Measurements from ENCODE around the gene NGRN.
A peak's percentile ranks its signal among the peaks of the same experiment; 100 is the strongest.
"Not testable (repeated sequence)": the region's sequence is repeated elsewhere in the genome, so short reads cannot be mapped to it uniquely, and the experiment has no call there.

NGRN gene

DNA sequence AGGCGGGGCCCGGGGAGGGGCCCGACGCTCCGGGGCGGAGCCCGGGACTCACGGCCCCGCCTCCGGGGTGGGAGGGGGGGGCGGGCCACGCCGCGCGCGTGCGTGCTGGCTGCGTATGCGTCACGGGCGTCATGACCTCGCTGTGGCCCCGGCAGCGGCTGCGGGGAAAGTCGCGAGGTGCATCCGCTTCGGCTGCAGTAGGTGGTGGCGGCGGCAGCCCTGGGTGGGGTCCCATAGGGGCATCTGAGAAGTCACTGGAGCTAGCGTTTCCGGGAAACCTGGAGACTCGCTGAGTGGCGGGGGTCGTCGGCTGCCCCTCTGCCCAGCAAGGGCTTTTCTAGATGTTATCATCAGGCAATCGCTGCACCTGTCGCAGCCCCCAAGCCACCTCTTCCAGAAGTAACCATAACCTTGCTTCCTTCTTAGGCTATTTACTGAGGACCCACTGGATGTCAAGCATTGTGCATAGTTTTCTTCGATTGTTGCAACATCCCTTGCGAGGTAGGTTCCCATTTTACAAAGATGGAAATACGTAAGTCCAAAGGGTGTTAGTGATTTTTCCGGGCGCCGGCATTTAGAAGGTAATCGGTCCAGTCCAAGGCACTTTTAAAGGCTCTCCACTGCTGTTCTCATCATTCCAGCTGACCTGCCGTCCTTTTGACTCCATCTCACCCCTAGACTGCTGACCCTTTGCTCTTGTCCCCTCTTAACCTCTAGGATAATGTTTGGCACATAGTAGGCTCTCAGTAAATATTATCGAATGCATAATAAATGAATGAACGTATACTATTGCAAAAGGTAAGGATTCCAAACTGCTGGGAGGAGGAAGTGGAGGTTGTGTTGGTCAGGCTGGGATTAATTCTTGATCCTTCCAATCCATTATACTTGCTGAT is 31.1 kb upstream of the NGRN start, which contains the start of gene GDPGP1:
Gene GDPGP1 (plus strand): TSS at position 114 of the 893 bp plus-strand sequence. CDS start 6,700 bp downstream, outside the sequence.
- DNase-seq (ENCODE audit: low read depth) = no peak

DNA sequence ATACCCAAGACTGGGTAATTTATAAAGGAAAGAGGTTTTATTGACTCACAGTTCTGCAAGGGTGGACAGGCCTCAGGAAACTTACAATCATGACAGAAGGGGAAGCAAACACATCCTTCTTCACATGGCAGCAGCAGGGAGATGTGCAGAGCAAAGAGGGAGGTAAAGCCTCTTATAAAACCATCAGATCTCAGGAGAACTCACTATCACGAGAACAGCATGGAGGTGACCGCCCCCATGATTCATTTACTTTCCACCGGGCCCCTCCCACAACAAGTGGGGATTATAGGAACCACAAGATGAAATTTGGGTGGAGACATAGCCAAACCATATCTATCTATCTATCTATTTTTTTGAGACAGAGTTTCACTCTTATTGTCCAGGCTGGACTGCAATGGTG is 26.1 kb upstream of the NGRN start:
- DNase-seq (ENCODE audit: low read depth) = peak; percentile 29

GRCh38 chr15:90240856-90241255 is 24.6 kb upstream of the NGRN start:
- no peak for DNase-seq (ENCODE audit: low read depth)

- no peak for DNase-seq (ENCODE audit: low read depth)
These were observed 23.9 kb upstream of the NGRN start for GRCh38 chr15:90241343-90242192.

- no peak for DNase-seq (ENCODE audit: low read depth)
These were observed 21.4 kb upstream of the NGRN start for GRCh38 chr15:90243943-90244639.

DNA sequence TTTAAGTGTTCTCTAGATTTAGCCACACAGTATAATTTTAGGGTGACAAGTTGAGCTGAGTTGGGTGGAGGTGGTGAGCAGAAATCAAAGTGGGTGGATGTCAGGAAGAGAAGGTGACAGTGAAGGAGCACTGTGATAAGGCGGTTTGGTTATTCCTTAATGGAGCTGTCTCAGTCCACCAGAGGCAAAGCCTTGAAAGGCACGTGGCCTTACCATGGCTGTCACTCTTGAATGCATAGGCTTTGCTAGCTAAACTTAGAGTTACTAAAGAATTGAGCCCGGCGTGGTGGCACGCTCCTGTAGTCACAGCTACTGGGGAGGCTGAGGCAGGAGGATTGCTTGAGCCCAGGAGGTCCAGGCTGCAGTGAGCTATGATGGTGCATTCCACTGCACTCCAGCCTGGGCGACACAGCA is 16.7 kb upstream of the NGRN start:
- no peak for DNase-seq (ENCODE audit: low read depth)

DNA sequence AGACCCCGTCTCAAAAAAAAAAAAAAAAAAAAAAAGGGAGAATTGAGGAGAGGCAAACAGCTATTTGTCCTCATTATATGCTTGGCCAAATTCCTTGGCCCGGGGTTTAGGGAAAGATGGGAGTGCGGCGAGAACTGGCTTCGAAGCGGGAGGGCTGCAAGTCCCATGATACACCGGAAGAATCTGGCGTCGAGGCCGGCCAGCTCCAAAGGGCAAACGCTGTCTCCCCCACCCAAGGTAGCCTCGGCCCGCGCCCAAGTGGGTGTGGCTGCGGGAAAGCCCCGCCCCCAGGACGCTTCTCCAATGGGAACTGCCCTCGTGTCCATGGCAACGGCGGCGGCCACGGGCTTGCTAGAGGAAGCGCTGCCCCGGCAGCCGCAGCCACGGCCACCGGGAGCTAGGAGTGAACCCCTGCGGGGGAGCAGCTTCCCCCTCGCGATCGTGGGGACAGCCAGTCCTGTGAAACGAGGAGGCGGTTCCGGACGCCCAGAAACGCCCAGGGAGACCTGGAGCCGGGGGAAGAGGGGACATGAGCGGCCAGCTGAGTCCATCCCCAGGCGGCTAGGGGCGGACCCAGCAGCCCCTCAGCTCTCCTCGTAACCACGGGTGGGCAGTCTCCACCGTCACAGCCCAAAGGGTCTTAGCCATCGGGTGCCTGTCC is 16.1 kb upstream of the NGRN start, which contains the start of gene TTLL13:
Gene TTLL13 (plus strand): TSS at position 354 of the 661 bp plus-strand sequence. CDS start 1,075 bp downstream, outside the sequence.
- peak; percentile 72 for DNase-seq (ENCODE audit: low read depth)

GRCh38 chr15:90257776-90258175 is 7.7 kb upstream of the NGRN start:
- DNase-seq (ENCODE audit: low read depth) = no peak

GRCh38 chr15:90259524-90259923 is 5.9 kb upstream of the NGRN start:
- DNase-seq (ENCODE audit: low read depth) = no peak

DNA sequence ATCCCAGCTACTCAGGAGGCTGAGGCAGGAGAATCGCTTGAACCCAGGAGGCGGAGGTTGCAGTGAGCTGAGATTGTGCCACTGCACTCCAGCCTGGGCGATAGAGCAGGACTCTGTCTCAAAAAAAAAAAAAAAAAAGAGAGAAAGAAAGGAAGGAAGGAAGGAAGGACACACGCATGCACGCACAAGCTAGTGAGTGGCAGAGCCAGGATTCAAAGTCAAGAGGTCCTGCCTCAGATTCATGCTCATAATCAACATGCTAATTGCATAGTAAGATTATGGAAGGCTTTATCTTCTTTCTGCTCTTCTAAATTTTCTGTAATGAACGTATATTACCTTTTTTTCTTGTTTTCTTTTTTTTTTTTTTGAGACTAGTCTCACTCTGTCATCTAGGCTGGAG is 4.7 kb upstream of the NGRN start:
- DNase-seq (ENCODE audit: low read depth) = not testable (repeated sequence)

- peak; percentile 88 for DNase-seq (ENCODE audit: low read depth)
These were observed 3.7 kb upstream of the NGRN start for GRCh38 chr15:90261811-90262210.

DNA sequence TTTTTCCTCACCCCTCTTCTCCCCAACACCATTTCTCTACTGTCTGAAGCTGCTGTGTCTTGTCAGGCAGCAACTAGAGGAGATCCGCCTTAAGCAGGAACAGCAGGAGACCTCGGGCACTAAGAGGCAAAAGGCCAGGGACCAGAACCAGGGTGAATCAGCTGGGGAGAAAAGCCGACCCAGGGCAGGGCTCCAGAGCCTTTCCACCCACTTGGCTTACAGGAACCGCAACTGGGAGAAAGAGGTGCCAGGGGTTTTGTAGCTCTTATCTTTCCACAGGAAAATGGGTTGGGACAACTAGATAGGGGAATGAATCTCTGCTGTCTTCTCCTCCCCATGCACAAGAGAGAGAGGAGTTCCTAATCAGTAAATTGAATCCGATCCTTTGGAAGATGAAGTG is 3.0 kb upstream of the NGRN start:
- DNase-seq (ENCODE audit: low read depth) = peak; percentile 59

GRCh38 chr15:90264671-90265070 is 801 bp upstream of the NGRN start:
- no peak for DNase-seq (ENCODE audit: low read depth)

GRCh38 chr15:90266061-90266431 is 574 bp downstream of the NGRN start:
- peak; percentile 20 for DNase-seq (ENCODE audit: low read depth)

- DNase-seq (ENCODE audit: low read depth) = no peak
These were observed 1.0 kb downstream of the NGRN start for GRCh38 chr15:90266485-90266884.

- no peak for DNase-seq (ENCODE audit: low read depth)
These were observed 2.9 kb downstream of the NGRN start for GRCh38 chr15:90268415-90268814.

GRCh38 chr15:90270502-90271150 is 5.2 kb downstream of the NGRN start:
- DNase-seq (ENCODE audit: low read depth) = no peak

GRCh38 chr15:90271459-90272166 is 6.1 kb downstream of the NGRN start:
- DNase-seq (ENCODE audit: low read depth) = no peak

- DNase-seq (ENCODE audit: low read depth) = not testable (repeated sequence)
These were observed 13.0 kb downstream of the NGRN start for GRCh38 chr15:90278467-90278866.

- not testable (repeated sequence) for DNase-seq (ENCODE audit: low read depth)
These were observed 15.3 kb downstream of the NGRN start for GRCh38 chr15:90280743-90281142.

Measured in amniotic epithelial cell (primary cell).